ENCODE results near the gene MED8. TPM values are rescaled to one million over a fixed set of nuclear protein-coding genes. Genes with fewer than 3 reads are reported as not detected.

The MED8 gene
- total and polyA plus RNA-seq, 7 experiments from 2014 or later = 14.5 to 53.8 (median 30.1) TPM

DNA sequence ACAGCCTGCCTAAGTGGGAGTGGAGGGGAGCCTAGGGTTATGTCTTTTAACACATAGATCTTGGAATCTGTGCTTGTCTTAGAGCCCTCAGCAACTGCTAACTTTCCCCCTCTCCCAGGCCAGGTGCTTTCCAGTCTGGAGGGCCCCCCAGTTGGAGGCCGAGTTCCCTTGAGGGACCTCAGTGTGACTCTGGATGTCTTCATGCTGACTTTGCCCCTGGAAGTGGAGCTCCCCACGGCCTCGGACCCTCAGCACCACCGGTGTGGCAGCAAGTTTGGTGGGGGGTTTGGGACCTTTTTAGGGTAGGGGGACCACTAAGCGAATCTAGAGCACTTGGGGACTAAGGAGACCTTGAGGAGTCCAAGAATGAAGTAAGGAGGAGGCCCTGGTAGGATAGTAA, 41.2 kb upstream of the MED8 start:
- Mint-ChIP-seq H3K4me3 (no peak overlapping the region), H3K27me3 (no peaks in the 10 kb centered on the region), H3K4me1 (peaks cover 0 to 7% (median 0%) of the 10 kb centered on the region in 7 donors), H3K36me3 (peaks cover 9 to 72% (median 16%) of the 10 kb centered on the region in 5 donors), H3K27ac (peak overlapping the region in 1 of 9 donors; percentile 80), H3K9me3 (no peaks in the 10 kb centered on the region)
- Histone ChIP-seq H3K9me3 (ENCODE audit: control insufficient read depth in 2 of 3, low read length in 3 of 3) (no peaks in the 10 kb centered on the region), H3K27me3 (ENCODE audit: control insufficient read depth in 2 of 2, insufficient read depth in 2 of 2, low read length in 2 of 2) (no peaks in the 10 kb centered on the region), H3K27ac (ENCODE audit: low read depth, low read length) (no peak overlapping the region), H3K36me3 (ENCODE audit: control insufficient read depth in 2 of 3, insufficient read depth in 3 of 3, low read length in 3 of 3) (peaks cover 12 to 99% (median 27%) of the 10 kb centered on the region in 3 experiments), H3K4me3 (ENCODE audit: low read length) (no peak overlapping the region), H3K4me1 (ENCODE audit: control insufficient read depth in 2 of 2, insufficient read depth in 2 of 2, low read length in 2 of 2) (no peaks in the 10 kb centered on the region)
- POLR2A ChIA-PET = no interaction called here
- CTCF ChIA-PET = no interaction called here
- intact Hi-C loops (cut with micrococcal nuclease) = no loop called here
- DNase-seq (no peak), ATAC-seq (no peak)

DNA sequence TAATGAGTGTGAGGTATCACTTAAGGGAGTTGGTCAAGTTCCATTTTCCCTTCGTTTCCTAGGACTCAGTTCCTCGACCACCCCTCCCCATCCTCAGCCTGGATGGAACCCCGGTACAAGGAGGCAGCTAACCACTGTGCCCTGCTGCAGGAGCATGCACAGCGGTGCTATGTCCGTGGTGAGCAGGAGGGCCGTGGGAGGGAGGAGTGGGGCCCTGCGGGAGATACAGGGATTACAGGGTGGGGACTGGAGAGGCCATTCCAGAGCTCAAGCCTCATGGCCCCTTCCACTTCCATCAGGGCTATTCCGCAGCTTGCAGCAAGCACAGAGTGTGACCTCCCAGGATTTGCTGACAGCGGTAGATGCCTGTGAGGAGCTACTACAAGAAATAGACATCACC, 38.3 kb upstream of the MED8 start:
- Mint-ChIP-seq H3K27me3 (no peaks in the 10 kb centered on the region), H3K27ac (no peak overlapping the region), H3K9me3 (no peaks in the 10 kb centered on the region), H3K36me3 (peaks cover 9 to 54% (median 23%) of the 10 kb centered on the region in 5 donors), H3K4me3 (no peak overlapping the region), H3K4me1 (peaks cover 0 to 7% (median 0%) of the 10 kb centered on the region in 7 donors)
- Histone ChIP-seq H3K9me3 (ENCODE audit: control insufficient read depth in 2 of 3, low read length in 3 of 3) (no peaks in the 10 kb centered on the region), H3K36me3 (ENCODE audit: control insufficient read depth in 2 of 3, insufficient read depth in 3 of 3, low read length in 3 of 3) (peaks cover 9 to 100% (median 32%) of the 10 kb centered on the region in 3 experiments), H3K27ac (ENCODE audit: low read depth, low read length) (no peak overlapping the region), H3K4me3 (ENCODE audit: low read length) (no peak overlapping the region), H3K4me1 (ENCODE audit: control insufficient read depth in 2 of 2, insufficient read depth in 2 of 2, low read length in 2 of 2) (no peaks in the 10 kb centered on the region), H3K27me3 (ENCODE audit: control insufficient read depth in 2 of 2, insufficient read depth in 2 of 2, low read length in 2 of 2) (no peaks in the 10 kb centered on the region)
- ChIA-PET CTCF (no interaction called here), POLR2A (interaction anchor here (0.7 kb wide), 1 partner anchor 515 kb away, joined by 3 read pairs; no protein-coding TSS in a partner anchor)
- intact Hi-C loops (cut with micrococcal nuclease) = no loop called here
- DNase-seq (no peak), ATAC-seq (no peak)

DNA sequence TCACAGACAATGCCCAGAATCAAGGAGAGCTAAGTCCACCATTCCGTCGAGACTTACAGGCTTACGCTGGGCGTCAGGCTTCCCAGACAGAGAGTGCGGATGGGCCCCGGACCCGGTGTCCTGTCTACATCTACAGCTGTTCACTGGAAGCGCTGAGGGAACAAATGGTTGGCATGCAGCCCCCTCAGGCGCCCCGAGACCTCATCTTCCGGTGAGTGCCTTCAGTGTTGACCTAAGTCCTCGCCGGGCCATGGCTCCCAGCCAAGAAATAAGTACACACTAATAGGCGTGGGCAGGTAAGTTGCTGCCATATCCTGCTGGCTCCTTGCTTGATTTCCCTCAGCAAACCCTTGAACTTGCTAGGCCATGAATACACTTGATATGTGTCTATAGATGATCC, 37.9 kb upstream of the MED8 start:
- Mint-ChIP-seq H3K4me3 (no peak overlapping the region), H3K9me3 (no peaks in the 10 kb centered on the region), H3K27me3 (no peaks in the 10 kb centered on the region), H3K4me1 (peaks cover 0 to 7% (median 0%) of the 10 kb centered on the region in 7 donors), H3K36me3 (peaks cover 9 to 54% (median 27%) of the 10 kb centered on the region in 5 donors), H3K27ac (no peak overlapping the region)
- POLR2A ChIA-PET = interaction anchor here (0.7 kb wide), 1 partner anchor 516 kb away, joined by 3 read pairs; no protein-coding TSS in a partner anchor
- CTCF ChIA-PET = no interaction called here
- Histone ChIP-seq H3K9me3 (ENCODE audit: control insufficient read depth in 2 of 3, low read length in 3 of 3) (no peaks in the 10 kb centered on the region), H3K36me3 (ENCODE audit: control insufficient read depth in 2 of 3, insufficient read depth in 3 of 3, low read length in 3 of 3) (peaks cover 9 to 99% (median 32%) of the 10 kb centered on the region in 3 experiments), H3K27me3 (ENCODE audit: control insufficient read depth in 2 of 2, insufficient read depth in 2 of 2, low read length in 2 of 2) (no peaks in the 10 kb centered on the region), H3K27ac (ENCODE audit: low read depth, low read length) (no peak overlapping the region), H3K4me3 (ENCODE audit: low read length) (no peak overlapping the region), H3K4me1 (ENCODE audit: control insufficient read depth in 2 of 2, insufficient read depth in 2 of 2, low read length in 2 of 2) (no peaks in the 10 kb centered on the region)
- intact Hi-C loops (cut with micrococcal nuclease) = no loop called here
- ATAC-seq = no peak
- DNase-seq = no peak

DNA sequence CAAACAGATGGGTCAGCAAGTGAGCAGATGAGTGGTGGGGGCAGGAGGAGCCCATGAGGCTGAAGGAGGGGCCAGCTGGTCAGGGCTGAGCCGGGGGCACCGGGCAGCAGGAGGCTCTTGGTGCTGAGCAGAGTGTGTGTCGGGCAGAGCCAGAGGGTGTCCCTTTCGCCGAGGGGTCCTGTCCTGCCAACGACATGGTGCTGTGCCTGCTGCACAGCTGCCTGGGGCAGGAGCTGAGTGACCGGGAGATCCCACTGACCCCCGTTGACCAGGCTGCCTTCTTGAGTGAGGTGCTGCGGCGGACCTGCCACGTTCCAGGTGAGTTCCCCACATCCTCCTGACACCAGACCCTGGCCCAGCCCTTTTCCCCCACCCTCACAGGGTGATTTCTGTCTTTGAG, 36.6 kb upstream of the MED8 start:
- intact Hi-C loops (cut with micrococcal nuclease) = no loop called here
- DNase-seq = no peak
- no peaks in the 10 kb centered on the region for H3K9me3 Mint-ChIP-seq
- H3K9me3 ChIP-seq (ENCODE audit: control insufficient read depth in 2 of 3, low read length in 3 of 3) = no peaks in the 10 kb centered on the region
- H3K36me3 Mint-ChIP-seq = peaks cover 10 to 49% (median 24%) of the 10 kb centered on the region in 5 donors
- no peak overlapping the region for H3K4me3 Mint-ChIP-seq
- no peaks in the 10 kb centered on the region for H3K4me1 ChIP-seq (ENCODE audit: control insufficient read depth in 2 of 2, insufficient read depth in 2 of 2, low read length in 2 of 2)
- ChIA-PET POLR2A (no interaction called here), CTCF (no interaction called here)
- H3K4me3 ChIP-seq (ENCODE audit: low read length) = no peak overlapping the region
- H3K27me3 Mint-ChIP-seq = no peaks in the 10 kb centered on the region
- no peak for ATAC-seq
- peaks cover 0 to 7% (median 0%) of the 10 kb centered on the region in 7 donors for H3K4me1 Mint-ChIP-seq
- no peak overlapping the region for H3K27ac ChIP-seq (ENCODE audit: low read depth, low read length)
- peaks cover 5 to 98% (median 24%) of the 10 kb centered on the region in 3 experiments for H3K36me3 ChIP-seq (ENCODE audit: control insufficient read depth in 2 of 3, insufficient read depth in 3 of 3, low read length in 3 of 3)
- H3K27me3 ChIP-seq (ENCODE audit: control insufficient read depth in 2 of 2, insufficient read depth in 2 of 2, low read length in 2 of 2) = no peaks in the 10 kb centered on the region
- H3K27ac Mint-ChIP-seq = peak overlapping the region in 2 of 9 donors; percentile 65 to 78

DNA sequence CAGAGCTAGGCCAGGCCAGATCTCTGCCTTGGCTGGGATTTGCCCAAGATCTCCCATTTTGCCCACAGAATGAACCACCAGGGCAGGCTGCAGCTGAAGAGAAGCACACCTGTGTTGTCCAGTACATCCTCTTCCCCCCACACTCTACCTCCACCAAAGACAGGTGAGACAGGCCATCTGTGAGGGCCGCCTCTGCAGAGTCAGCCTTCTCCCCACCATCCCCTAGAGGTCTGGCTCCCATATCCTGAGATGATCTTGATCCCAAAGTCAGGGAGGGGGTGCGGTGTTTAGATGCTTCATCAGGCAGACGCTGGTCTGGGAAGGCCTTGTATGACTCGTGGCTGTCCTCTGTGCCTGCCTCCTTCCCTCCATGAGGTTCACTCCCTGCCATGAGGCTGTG, 35.4 kb upstream of the MED8 start:
- ChIA-PET CTCF (no interaction called here), POLR2A (no interaction called here)
- Histone ChIP-seq H3K4me1 (ENCODE audit: control insufficient read depth in 2 of 2, insufficient read depth in 2 of 2, low read length in 2 of 2) (no peaks in the 10 kb centered on the region), H3K4me3 (ENCODE audit: low read length) (no peak overlapping the region), H3K36me3 (ENCODE audit: control insufficient read depth in 2 of 3, insufficient read depth in 3 of 3, low read length in 3 of 3) (peaks cover 8 to 98% (median 31%) of the 10 kb centered on the region in 3 experiments), H3K9me3 (ENCODE audit: control insufficient read depth in 2 of 3, low read length in 3 of 3) (no peaks in the 10 kb centered on the region), H3K27me3 (ENCODE audit: control insufficient read depth in 2 of 2, insufficient read depth in 2 of 2, low read length in 2 of 2) (no peaks in the 10 kb centered on the region), H3K27ac (ENCODE audit: low read depth, low read length) (no peak overlapping the region)
- Mint-ChIP-seq H3K9me3 (no peaks in the 10 kb centered on the region), H3K27ac (peak overlapping the region in 1 of 9 donors; percentile 52), H3K36me3 (peaks cover 11 to 45% (median 23%) of the 10 kb centered on the region in 5 donors), H3K4me3 (no peak overlapping the region), H3K4me1 (peaks cover 0 to 7% (median 0%) of the 10 kb centered on the region in 7 donors), H3K27me3 (no peaks in the 10 kb centered on the region)
- DNase-seq (no peak), ATAC-seq (no peak)
- intact Hi-C loops (cut with micrococcal nuclease) = no loop called here

DNA sequence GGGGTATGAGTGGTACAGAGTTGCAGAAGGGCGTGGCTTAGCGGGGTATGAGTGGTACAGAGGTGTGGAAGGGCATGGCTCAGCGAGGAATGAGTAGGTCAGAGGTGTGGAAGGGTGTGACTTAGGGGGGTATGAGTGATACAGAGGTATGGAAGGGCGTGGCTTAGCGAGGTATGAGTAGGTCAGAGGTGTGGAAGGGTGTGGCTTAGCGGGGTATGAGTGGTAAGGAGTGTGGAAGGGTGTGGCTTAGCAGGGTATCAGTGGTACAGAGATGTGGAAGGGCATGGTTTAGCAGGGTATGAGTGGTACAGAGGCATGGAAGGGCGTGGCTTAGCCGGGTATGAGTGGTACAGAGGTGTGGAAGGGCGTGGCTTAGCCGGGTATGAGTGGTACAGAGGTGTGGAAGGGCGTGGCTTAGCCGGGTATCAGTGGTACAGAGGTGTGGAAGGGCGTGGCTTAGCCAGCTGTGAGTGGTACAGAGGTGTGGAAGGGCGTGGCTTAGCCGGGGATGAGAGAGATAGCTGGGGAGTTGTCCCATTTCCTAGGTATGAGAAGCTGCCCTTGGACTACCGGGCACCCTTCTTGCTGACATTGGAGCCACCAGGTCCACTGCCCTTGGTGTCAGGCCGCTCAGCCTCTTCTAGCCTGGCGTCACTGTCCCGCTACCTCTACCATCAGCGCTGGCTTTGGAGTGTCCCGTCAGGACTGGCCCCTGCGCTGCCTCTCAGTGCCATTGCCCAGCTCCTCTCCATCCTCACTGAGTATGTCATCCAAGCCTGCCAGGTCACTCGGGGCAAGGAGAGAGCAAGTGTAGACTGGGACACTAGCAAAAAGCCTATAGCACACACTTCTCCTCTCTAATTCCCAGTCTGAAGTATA, 34.3 kb upstream of the MED8 start:
- no peaks in the 10 kb centered on the region for H3K27me3 ChIP-seq (ENCODE audit: control insufficient read depth in 2 of 2, insufficient read depth in 2 of 2, low read length in 2 of 2)
- intact Hi-C loops (cut with micrococcal nuclease) = no loop called here
- no peak overlapping the region for H3K27ac ChIP-seq (ENCODE audit: low read depth, low read length)
- DNase-seq = no peak
- H3K4me3 Mint-ChIP-seq = no peak overlapping the region
- H3K27me3 Mint-ChIP-seq = no peaks in the 10 kb centered on the region
- peak; percentile 28 for ATAC-seq
- peaks cover 11 to 37% (median 19%) of the 10 kb centered on the region in 5 donors for H3K36me3 Mint-ChIP-seq
- H3K9me3 ChIP-seq (ENCODE audit: control insufficient read depth in 2 of 3, low read length in 3 of 3) = no peaks in the 10 kb centered on the region
- H3K27ac Mint-ChIP-seq = peak overlapping the region in 3 of 9 donors; percentile 6 to 46 (median 40)
- peaks cover 0 to 7% (median 0%) of the 10 kb centered on the region in 7 donors for H3K4me1 Mint-ChIP-seq
- H3K4me3 ChIP-seq (ENCODE audit: low read length) = no peak overlapping the region
- H3K4me1 ChIP-seq (ENCODE audit: control insufficient read depth in 2 of 2, insufficient read depth in 2 of 2, low read length in 2 of 2) = no peaks in the 10 kb centered on the region
- H3K36me3 ChIP-seq (ENCODE audit: control insufficient read depth in 2 of 3, insufficient read depth in 3 of 3, low read length in 3 of 3) = peaks cover 8 to 98% (median 35%) of the 10 kb centered on the region in 3 experiments
- CTCF ChIA-PET = no interaction called here
- no peaks in the 10 kb centered on the region for H3K9me3 Mint-ChIP-seq
- POLR2A ChIA-PET = no interaction called here

Data from naive thymus-derived CD4-positive, alpha-beta T cell (primary cell).